ENCODE measurements around the gene MTIF3.

Gene MTIF3

GRCh38 chr13:27474751-27475268 is 24.4 kb upstream of the MTIF3 start:
- in situ Hi-C loops (cut with MboI; ENCODE audit: low sequenced_read_pairs, unreplicated experiment), result no loop called here
- TF ChIP-seq, protein P1, sequence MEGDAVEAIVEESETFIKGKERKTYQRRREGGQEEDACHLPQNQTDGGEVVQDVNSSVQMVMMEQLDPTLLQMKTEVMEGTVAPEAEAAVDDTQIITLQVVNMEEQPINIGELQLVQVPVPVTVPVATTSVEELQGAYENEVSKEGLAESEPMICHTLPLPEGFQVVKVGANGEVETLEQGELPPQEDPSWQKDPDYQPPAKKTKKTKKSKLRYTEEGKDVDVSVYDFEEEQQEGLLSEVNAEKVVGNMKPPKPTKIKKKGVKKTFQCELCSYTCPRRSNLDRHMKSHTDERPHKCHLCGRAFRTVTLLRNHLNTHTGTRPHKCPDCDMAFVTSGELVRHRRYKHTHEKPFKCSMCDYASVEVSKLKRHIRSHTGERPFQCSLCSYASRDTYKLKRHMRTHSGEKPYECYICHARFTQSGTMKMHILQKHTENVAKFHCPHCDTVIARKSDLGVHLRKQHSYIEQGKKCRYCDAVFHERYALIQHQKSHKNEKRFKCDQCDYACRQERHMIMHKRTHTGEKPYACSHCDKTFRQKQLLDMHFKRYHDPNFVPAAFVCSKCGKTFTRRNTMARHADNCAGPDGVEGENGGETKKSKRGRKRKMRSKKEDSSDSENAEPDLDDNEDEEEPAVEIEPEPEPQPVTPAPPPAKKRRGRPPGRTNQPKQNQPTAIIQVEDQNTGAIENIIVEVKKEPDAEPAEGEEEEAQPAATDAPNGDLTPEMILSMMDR (IDR thresholded peaks at IDR 0.05; ENCODE audit: borderline replicate concordance, control extremely low read depth, extremely low read depth, insufficient read depth, missing control alignments), result no peak

DNA sequence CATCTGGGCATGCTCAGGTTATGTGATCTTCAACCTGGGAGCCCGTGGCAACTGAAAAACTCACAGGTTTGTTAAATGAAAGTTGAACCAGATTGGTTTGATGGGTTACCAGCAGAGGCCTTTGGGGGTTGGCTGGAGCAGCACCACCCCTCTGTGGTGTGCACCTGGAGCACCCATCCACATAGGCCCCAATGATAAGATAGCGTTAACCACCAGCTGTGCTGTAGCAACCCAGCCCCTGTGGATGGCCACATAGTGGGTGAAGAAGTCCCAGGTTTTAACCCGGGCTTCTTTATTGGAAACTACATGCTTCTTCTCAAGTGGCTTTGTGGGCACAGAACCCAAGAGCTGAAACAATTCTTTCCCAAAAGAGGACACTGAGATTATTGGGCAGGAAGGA is 22.6 kb upstream of the MTIF3 start:
- TF ChIP-seq, protein P1 (IDR thresholded peaks at IDR 0.05; ENCODE audit: borderline replicate concordance, control extremely low read depth, extremely low read depth, insufficient read depth, missing control alignments), result no peak
- no peak for DNase-seq (ENCODE audit: low spot score)
- in situ Hi-C loops (cut with MboI; ENCODE audit: low sequenced_read_pairs, unreplicated experiment), result no loop called here

More at GRCh38 chr13:27474751-27475268, 24.4 kb upstream of the MTIF3 start:
- DNase-seq (ENCODE audit: low spot score), result no peak

- TF ChIP-seq, protein P1 (IDR thresholded peaks at IDR 0.05; ENCODE audit: borderline replicate concordance, control extremely low read depth, extremely low read depth, insufficient read depth, missing control alignments), result no peak
- no peak for DNase-seq (ENCODE audit: low spot score)
- in situ Hi-C loops (cut with MboI; ENCODE audit: low sequenced_read_pairs, unreplicated experiment), result no loop called here
These were observed 22.1 kb upstream of the MTIF3 start for GRCh38 chr13:27472441-27472840.

DNA sequence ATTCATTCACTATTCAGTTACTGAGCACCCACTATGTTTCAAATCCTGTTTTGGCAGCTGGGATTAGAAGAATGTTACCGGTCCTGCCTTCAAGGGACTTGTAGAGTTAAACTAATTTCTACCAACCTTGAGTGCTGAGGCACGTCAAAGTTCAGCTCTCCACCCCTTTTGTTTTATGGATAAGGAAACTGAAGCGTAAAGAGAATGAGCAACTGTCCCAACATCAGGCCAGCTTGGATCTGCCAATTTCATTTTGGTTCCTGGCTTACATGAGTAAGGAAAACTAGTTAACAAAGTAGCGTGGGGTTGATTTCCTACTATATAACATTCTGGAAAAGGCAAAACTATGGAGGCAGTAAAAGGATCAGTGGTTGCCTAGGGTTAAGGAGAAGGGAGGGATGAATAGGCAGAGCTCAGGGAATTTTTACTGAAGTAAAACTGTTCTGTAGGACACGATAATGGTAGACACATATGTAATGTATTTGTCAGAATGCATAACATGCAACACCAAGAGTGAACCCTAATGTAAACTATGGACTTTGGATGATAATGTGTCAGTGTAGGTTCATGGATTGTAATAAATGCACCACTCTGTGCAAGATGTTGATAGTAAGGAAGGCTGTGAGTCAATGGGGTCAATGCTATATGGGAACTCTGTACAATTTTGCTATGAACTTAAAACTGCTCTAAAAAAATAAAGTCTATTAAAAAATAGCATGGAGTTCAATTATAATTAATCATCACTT is 19.9 kb upstream of the MTIF3 start:
- DNase-seq (ENCODE audit: low spot score), result no peak
- in situ Hi-C loops (cut with MboI; ENCODE audit: low sequenced_read_pairs, unreplicated experiment), result no loop called here
- TF ChIP-seq, protein P1 (IDR thresholded peaks at IDR 0.05; ENCODE audit: borderline replicate concordance, control extremely low read depth, extremely low read depth, insufficient read depth, missing control alignments), result no peak

GRCh38 chr13:27466513-27466912 is 16.1 kb upstream of the MTIF3 start:
- in situ Hi-C loops (cut with MboI; ENCODE audit: low sequenced_read_pairs, unreplicated experiment), result no loop called here
- DNase-seq (ENCODE audit: low spot score), result no peak
- TF ChIP-seq, protein P1 (IDR thresholded peaks at IDR 0.05; ENCODE audit: borderline replicate concordance, control extremely low read depth, extremely low read depth, insufficient read depth, missing control alignments), result no peak

GRCh38 chr13:27465611-27466010 is 15.2 kb upstream of the MTIF3 start:
- in situ Hi-C loops (cut with MboI; ENCODE audit: low sequenced_read_pairs, unreplicated experiment), result no loop called here
- TF ChIP-seq, protein P1 (IDR thresholded peaks at IDR 0.05; ENCODE audit: borderline replicate concordance, control extremely low read depth, extremely low read depth, insufficient read depth, missing control alignments), result no peak
- no peak for DNase-seq (ENCODE audit: low spot score)

All from GM13976 (cell line).